HG03060 (cell line): ENCODE results near the gene GRIN1.

Experiments
- ATAC-seq: cut with Tn5 transposase; IDR thresholded peaks from one replicate; pipeline ENCODE4 v1.9.1; 2021; ENCODE audit warnings: low read depth, moderate number of reproducible peaks; ENCODE audit not compliant: unreplicated experiment

The GRIN1 gene

DNA sequence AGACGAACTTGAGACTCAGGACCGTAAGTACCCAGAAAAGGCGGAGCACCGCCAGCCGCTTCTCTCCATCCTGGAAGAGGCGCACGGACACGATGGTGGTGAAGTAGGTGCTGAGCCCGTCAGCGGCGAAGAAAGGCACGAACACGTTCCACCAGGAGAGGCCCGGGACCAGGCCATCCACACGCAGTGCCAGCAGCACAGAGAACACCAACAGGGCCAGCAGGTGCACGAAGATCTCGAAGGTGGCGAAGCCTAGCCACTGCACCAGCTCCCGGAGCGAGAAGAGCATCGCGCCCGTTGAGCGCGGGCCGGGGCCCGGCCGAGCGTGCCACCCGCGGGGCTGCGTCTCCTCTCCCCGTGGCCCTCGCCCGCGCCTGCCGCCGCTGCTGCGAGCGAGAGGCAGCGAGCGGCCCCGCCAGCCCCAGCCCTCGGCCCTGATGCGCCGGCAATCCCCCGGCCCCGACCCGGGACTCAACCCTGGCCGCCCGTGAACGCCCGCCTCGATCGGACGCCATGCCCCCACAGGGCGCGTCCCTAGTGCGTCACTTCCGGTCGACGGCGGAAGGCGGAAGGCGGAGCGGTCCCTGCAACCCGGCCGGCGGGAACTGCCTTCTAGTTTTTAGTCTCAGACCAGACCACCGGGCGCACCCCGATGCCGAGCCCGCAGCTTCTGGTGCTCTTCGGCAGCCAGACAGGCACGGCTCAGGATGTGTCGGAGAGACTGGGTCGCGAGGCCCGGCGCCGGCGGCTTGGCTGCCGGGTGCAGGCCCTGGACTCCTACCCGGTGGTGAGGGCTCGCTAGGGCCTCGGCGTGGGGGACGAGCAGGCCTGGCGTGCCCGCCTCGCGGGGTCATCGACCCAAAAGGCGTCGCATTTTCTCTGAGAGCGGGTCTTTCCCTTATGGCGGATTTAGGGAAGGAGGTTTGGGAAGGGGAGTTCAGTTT lies 66.4 kb downstream of the GRIN1 start, which contains the start of the genes NDOR1 and TMEM203:
Gene NDOR1, plus strand, starts transcription at position 575 of the 944 bp plus-strand sequence. Its CDS starts 78 bp downstream, at position 653.
Gene TMEM203, minus strand, starts transcription at position 523 of the 944 bp plus-strand sequence. Its CDS starts 234 bp downstream, at position 289.
- ATAC-seq: no peak

- no peak for ATAC-seq
Observed at GRCh38 chr9:137206602-137207001, 67.6 kb downstream of the GRIN1 start.

DNA sequence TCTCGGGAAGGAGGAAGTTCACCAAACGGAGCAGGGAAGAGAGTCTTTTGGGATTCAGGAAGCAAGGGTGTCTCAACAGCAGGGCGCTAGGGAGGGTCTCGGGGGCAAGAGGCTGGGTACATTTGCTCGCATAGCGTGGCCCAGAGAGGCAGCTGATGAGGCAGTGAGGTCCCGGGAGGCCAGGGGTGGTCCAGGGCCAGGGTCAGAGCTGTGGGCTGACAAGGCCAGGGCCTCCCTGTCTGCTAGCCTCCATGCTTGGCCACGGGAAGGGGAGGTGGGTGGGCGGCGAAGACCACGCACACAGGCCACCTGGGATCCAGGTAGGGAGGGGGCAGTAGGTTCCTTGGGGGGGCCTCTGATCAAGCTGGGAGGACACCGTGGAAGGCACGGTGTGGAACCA lies 72.6 kb downstream of the GRIN1 start:
- no peak for ATAC-seq

DNA sequence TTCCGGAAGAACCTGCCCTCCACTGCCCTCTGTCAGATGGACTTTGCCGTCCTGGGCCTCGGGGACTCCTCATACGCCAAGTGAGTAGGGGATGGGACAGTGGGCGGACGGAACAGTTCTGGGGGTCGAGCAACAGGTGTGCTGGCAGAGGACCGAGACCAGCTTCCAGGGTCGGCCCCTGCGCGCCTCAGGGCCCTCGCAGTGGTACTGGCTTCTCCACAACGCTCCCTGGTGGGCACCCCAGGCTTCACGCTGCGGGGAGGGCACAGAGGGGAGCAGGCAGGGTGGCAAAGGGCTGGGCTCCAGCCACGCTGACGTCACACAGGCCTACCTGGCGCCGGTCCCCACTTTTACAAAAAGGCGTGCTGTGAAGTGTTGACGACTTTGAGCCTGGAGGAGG lies 73.6 kb downstream of the GRIN1 start:
- no peak for ATAC-seq

GRCh38 chr9:137213160-137214060 lies 74.5 kb downstream of the GRIN1 start:
- ATAC-seq: no peak

DNA sequence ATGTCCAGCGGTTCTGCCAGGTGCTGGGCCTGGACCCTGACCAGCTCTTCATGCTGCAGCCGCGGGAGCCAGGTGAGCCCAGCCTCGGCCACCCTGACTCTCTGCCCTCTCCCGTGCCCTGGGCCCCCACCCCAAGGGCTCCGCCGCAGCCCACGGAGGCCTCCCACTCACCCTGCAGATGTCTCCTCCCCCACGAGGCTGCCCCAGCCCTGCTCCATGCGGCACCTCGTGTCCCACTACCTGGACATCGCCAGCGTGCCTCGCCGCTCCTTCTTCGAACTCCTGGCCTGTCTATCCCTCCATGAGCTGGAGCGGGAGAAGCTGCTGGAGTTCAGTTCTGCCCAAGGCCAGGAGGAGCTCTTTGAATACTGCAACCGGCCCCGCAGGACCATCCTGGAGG lies 75.7 kb downstream of the GRIN1 start:
- no peak for ATAC-seq

GRCh38 chr9:137215196-137215986 lies 76.4 kb downstream of the GRIN1 start:
- ATAC-seq: no peak

DNA sequence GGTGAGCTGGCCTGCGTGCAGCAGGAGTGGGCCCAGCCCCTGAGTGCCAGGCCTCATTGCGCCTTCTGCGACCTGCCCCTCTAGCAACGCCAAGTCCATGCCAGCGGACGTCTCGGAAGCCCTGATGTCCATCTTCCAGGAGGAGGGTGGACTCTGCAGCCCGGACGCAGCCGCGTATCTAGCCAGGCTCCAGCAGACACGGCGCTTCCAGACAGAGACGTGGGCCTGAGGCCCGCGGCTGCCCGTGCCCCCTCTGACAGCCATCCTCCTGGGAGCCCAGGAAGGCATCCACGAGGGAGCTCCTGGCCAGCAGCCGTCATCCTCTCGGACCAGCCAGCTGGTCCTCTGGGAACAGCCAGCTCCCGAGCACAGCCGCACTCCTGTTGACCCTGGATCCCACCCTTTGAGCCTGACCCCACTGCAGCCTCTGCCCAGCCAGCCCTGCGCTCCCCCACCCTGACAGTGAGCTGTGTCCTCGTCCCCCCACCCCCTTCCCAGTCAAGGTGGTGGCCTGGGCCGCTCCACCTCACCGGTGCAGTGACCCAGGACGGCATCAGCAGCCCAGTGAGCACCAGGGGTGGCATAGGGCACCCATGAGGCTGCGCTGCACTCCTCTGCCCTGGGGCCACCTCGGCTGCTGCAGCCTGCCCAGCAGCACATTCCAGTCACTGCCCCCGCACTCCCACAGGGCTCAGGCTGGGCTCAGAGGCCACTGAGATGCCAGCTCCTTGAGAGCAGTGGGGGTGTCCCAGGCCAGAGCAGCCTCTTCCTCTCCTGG lies 77.4 kb downstream of the GRIN1 start:
- no peak for ATAC-seq

- ATAC-seq: no peak
Observed at GRCh38 chr9:137217276-137218211, 78.6 kb downstream of the GRIN1 start.

DNA sequence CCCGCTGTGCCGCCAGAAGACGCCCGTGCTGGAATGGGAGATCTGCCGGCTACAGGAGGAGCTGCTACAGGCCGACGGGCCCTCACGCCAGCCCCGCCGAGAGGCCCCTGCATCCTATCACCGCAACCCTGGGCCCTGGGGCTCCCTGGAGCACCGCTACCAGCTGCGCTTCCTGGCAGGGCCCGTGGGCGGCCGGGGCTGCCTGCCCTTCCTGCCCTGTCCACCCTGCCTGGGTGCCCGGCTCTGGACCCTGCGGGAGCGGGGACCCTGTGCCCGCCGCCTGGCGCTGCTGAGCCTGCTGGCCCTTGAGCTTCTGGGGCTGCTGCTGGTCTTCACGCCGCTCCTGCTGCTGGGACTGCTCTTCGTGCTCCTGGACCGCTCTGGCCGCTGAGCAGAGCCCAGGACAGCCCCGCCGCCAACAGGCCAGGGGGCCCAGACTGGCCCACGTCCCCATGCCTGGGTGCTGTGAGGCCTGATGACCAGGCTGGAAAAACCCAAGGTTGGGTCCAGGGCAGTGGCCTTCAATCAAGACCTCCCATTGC lies 79.3 kb downstream of the GRIN1 start:
- no peak for ATAC-seq
